GM18907 (cell line): Measurements from ENCODE around the gene PEAK1.
"Not testable (repeated sequence)": the region's sequence is repeated elsewhere in the genome, so short reads cannot be mapped to it uniquely, and the experiment has no call there.

Experiments used
- ATAC-seq: cut with Tn5 transposase; IDR thresholded peaks from one replicate; pipeline ENCODE4 v1.9.1; 2021; ENCODE audit warnings: mild to moderate bottlenecking, moderate library complexity; ENCODE audit not compliant: unreplicated experiment

Gene PEAK1

GRCh38 chr15:77326366-77326765 is 93.5 kb downstream of the PEAK1 start:
- no peak for ATAC-seq

GRCh38 chr15:77312523-77312922 is 107.4 kb downstream of the PEAK1 start:
- no peak for ATAC-seq

GRCh38 chr15:77311618-77312398 is 108.1 kb downstream of the PEAK1 start:
- ATAC-seq, result no peak

DNA sequence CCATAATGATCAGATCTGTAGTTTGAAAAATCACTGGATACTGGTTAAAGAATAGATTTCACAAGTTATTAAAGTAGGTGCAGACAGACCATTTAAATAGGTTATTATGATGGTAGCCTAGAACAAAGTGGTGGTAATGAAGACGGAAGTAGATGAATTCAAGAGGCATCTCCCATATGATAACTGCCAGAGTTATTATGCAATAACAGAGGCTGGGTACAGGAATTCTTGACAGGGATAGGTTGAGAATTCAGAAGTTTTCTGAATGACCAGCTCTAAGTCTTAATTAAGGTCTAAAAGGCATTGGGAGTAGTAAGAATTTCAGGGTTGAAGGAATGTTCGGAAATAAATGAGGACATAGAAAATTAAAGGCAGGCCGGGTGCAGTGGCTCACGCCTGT is 108.9 kb downstream of the PEAK1 start:
- no peak for ATAC-seq

DNA sequence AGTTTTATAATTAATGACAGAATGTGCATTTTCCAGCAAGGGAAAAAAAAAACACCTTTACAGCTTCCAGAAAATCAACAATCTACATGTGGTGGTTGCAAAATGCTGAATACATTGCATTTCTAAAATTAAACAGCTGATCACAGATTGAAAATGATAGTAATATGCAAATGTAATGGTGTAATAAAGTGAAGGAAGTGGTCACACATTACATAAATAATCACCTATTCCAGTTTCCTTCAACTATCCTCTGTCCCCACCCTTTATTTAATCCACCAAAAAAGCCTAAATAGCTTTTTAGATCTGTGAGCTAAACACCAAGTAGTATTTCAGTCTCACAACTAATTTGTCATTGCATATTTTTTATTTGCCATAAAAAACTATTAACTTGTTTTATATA is 110.5 kb downstream of the PEAK1 start:
- no peak for ATAC-seq

- ATAC-seq, result no peak
Observed at GRCh38 chr15:77305953-77306352, 114.0 kb downstream of the PEAK1 start.

DNA sequence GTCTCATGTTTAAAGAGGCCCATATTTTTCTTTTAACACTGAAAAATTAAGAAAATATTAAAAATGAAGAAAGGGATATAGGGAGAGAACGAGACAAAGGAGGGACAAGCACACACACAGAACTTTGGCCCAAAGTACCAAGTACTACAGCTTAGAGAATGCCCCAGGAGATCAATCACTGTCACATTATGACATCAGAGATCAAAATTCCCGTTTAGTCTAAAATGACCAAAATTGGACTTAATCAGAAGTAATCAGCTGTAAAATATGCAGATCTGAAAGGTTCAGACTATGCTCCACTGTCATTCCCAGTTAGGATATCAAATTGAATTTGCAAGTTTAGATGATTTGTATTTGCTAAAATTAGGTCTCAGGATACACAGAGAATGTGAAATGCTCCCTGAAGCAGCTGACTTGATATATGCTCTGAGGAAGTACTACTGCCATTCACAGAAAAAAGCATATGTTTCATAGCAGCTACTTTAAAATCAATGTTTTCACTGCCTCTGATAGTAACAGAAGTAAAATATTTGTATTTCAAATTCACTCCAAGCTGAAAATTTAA is 123.0 kb downstream of the PEAK1 start:
- ATAC-seq, result no peak

GRCh38 chr15:77295446-77295845 is 124.5 kb downstream of the PEAK1 start:
- ATAC-seq, result no peak

- ATAC-seq, result no peak
Observed at GRCh38 chr15:77292969-77293558, 126.8 kb downstream of the PEAK1 start.

GRCh38 chr15:77291107-77291506 is 128.8 kb downstream of the PEAK1 start:
- no peak for ATAC-seq

DNA sequence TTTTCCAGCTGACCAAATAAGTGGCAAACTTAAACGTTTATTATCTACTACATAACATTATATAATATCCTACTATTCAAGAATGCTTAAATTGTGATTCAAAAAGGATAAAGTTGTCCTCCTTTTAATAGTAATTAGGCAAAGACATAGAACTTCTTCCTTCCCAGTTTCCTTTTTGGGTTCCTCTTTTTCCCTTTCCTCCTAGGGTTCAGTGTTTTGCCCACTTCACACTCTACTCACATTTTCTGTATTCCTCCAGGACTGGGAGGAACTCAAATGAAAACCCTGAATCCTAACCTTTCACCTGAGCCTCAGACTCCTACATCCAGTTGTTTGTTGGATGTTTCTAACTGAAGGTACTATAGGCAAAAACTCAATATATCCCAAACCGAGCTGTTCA is 132.5 kb downstream of the PEAK1 start:
- no peak for ATAC-seq

DNA sequence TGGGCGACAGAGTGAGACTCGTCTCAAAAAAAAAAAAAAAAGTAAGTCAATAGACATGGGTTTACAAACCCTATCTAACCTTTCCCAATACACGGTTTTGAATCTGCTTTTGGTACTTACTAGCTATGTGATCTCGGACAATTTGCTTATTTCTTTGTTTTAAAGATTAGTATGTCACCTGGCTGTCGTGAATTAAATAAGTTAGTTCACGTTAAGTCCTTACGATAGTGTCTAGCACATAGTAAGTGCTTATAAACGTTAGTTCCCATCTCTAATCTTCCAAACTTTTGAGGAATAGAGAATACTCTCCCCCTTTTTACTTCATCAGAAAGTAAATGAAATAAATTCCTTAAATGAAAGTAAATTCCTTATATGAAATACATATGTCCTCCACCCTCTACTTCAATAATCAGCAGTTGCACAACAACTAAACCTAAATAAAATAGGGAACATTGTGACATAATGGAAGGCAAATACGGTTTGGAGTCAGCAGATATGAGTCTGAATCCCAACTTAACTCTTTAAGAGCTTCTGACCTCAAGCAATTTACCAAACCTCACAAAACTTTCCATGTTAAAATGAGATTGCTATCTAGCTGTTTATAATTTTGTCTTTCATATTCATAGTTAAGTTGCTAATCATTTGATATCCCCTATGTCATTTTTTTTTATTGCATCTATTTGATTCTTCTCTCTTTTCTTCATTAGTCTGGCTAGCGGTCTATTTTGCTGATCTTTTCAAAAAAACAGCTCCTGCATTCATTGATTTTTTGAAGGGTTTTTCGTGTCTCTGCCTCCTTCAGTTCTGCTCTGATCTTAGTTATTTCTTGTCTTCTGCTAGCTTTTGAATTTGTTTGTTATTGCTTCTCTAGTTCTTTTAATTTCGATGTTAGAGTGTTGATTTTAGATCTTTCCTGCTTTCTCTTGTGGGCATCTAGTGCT is 134.6 kb downstream of the PEAK1 start:
- no peak for ATAC-seq

GRCh38 chr15:77282333-77282732 is 137.6 kb downstream of the PEAK1 start:
- no peak for ATAC-seq

GRCh38 chr15:77276943-77277342 is 143.0 kb downstream of the PEAK1 start:
- no peak for ATAC-seq

- ATAC-seq, result no peak
Observed at GRCh38 chr15:77276096-77276495, 143.8 kb downstream of the PEAK1 start.

GRCh38 chr15:77273136-77273535 is 146.8 kb downstream of the PEAK1 start:
- not testable (repeated sequence) for ATAC-seq

DNA sequence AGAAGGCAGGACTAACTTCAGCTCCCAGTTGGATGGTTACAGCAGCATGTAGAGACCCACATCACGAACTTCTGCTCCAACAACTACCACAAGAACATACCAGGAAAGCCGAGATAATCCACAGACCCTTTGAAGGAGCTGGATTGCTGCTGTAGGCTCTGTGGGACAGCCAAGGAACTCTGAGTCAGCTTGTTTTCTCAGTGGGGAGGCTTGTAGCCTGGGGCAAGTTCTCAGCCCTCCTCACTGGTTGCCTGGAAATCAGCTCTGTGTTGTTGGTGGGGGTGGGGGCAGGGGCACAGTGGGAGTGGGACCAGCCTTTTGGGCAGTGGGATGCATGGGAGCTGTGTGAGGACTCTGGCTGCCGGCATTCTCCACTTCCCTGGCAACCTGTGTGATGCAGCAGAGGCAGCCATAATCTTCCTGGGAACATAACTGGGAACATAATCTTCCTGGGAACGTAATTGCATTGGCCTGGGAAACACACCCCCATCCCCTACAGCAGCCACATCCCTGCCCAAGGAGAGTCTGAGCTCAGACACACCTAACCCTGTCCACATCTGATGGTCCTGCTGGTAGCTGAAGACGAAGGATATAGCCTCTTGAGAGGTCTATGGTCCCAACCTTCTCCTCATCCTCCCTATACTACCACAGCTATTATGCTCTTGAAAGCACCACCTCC is 153.1 kb downstream of the PEAK1 start:
- no peak for ATAC-seq

DNA sequence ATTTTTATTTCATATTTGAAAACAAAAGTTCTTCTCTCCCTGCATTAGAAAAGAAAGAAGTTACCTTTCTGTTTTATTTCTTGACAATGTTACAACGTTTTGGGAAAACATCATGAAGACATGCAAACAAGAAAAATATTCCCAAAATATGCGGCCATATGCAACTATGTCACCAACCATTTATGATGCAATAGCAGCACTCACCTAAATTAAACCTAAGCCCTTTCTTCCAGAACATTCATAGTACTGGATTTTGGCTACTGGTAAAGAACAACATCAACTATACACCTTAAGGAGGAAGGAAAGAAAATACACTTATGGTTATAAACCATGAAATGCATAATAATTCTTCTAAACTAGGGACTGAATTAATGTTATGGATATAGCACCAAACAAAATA is 164.5 kb downstream of the PEAK1 start:
- no peak for ATAC-seq

- no peak for ATAC-seq
Observed at GRCh38 chr15:77251662-77252061, 168.2 kb downstream of the PEAK1 start.

DNA sequence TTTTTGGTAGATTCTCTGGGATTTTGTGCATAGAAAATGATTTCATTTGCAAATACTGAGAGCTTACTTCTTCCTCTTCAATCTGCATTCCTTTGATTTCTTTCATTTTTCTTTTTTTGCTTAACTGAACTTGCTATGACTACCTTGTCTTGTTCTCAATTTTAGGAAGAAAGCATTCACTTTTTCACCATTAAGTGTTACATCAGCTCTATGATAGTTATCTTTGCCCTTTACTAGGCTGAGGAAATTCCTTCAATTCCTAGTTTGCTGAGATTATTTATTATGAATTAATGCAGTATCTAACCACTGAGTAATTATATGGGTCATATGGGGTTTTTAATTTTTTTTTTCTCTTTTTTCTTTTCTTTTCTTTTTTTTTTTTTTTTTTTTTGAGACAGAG is 172.8 kb downstream of the PEAK1 start:
- no peak for ATAC-seq
